Ovary (tissue), 3 donors: Measurements from ENCODE around the gene SAC3D1.

Experiments used
- CTCF ChIP-seq, 3 donors: fragments of 450-650 bp in 2 of 3; fragments of 200-600 bp in 1 of 3; IDR thresholded peaks; one replicate each; pipeline versions ENCODE4 v1.5.1 to v1.8.0; 2016 to 2022; ENCODE audit warnings: antibody characterized with exemption in 3 of 3, mild to moderate bottlenecking in 1 of 3
- POLR2A ChIP-seq: fragments of 450-650 bp; IDR thresholded peaks from one replicate; pipeline ENCODE4 v1.6.1; 2017; ENCODE audit warnings: antibody characterized with exemption, mild to moderate bottlenecking, moderate library complexity
- donor health status: DM: no; HTN: no; CAD: no.

GRCh38 chr11:65058012-65058411 lies 17.0 kb downstream of the SAC3D1 start:
- no peak for TF ChIP-seq CTCF (IDR thresholded peaks at IDR 0.05)
- TF ChIP-seq POLR2A, result no peak
